HEK293 (cell line): ENCODE results near the gene CENPA.
A peak's percentile ranks its signal among the peaks of the same experiment; 100 is the strongest.

Experiments
- CTCF ChIA-PET: fragments of 350-600 bp; formaldehyde crosslinking; extraction: SDS; loops from one replicate; lab custom pipeline; 2021; ENCODE audit warnings: antibody characterized with exemption; lab: Yijun Ruan, JAX
- POLR2A ChIA-PET: fragments of 300-600 bp; formaldehyde crosslinking; extraction: SDS; loops from one replicate; lab custom pipeline; 2020; ENCODE audit warnings: antibody characterized with exemption, inconsistent platforms; lab: Yijun Ruan, JAX
- H3K27ac ChIP-seq: fragments of 200-500 bp; sonication (Bioruptor generic); 2 replicates; pipeline ENCODE4 v1.5.1; 2014; ENCODE audit warnings: low read depth, low read length, control low read depth, inconsistent platforms; ENCODE audit errors: extremely low read depth
- H3K36me3 ChIP-seq, 2 experiments: fragments of 200-500 bp in 1 of 2; sonication (Bioruptor generic) in 1 of 2; 1 replicate in 1 of 2; 2 replicates in 1 of 2; pipeline ENCODE4 v1.5.1; 2014 to 2017; ENCODE audit warnings: inconsistent platforms in 2 of 2, low read length in 2 of 2; ENCODE audit not compliant: control insufficient read depth in 2 of 2, insufficient read depth in 1 of 2
- H3K4me1 ChIP-seq: fragments of 200-500 bp; sonication (Bioruptor generic); 2 replicates; pipeline ENCODE4 v1.5.1; 2014; ENCODE audit warnings: mild to moderate bottlenecking, low read length, inconsistent platforms; ENCODE audit not compliant: control insufficient read depth, insufficient read depth
- H3K4me3 ChIP-seq: 2 replicates; pipeline ENCODE4 v1.5.1; 2011; ENCODE audit warnings: low read depth, mild to moderate bottlenecking, control low read depth, low read length, moderate library complexity
- H3K9me3 ChIP-seq: fragments of 200-500 bp; sonication (Bioruptor generic); 2 replicates; pipeline ENCODE4 v1.5.1; 2014; ENCODE audit warnings: low read depth, low read length, inconsistent platforms; ENCODE audit not compliant: control insufficient read depth, insufficient read depth
- FEZF1 ChIP-seq: fragments of 450-650 bp; formaldehyde crosslinking; IDR thresholded peaks from 2 replicates; pipeline ENCODE4 v1.5.1; 2016; ENCODE audit warnings: missing biosample characterization, missing genetic modification characterization
- PBX3 ChIP-seq: sonication (generic); formaldehyde crosslinking; IDR thresholded peaks from 2 replicates; pipeline ENCODE4 v1.8.1; 2022; ENCODE audit warnings: mild to moderate bottlenecking, moderate library complexity, missing genetic modification reagents
- SCRT1 ChIP-seq: fragments of 450-650 bp; formaldehyde crosslinking; IDR thresholded peaks from 2 replicates; pipeline ENCODE4 v1.5.1; 2016; ENCODE audit warnings: missing biosample characterization, missing genetic modification characterization, borderline replicate concordance
- SP7 ChIP-seq: fragments of 450-650 bp; formaldehyde crosslinking; IDR thresholded peaks from 2 replicates; pipeline ENCODE4 v1.5.1; 2016; ENCODE audit warnings: missing biosample characterization, missing genetic modification characterization
- ZBTB10 ChIP-seq: fragments of 450-650 bp; formaldehyde crosslinking; IDR thresholded peaks from 2 replicates; pipeline ENCODE4 v1.5.1; 2016; ENCODE audit warnings: missing biosample characterization, missing genetic modification characterization
- ZNF169 ChIP-seq: fragments of 450-650 bp; formaldehyde crosslinking; IDR thresholded peaks from 2 replicates; pipeline ENCODE4 v1.5.1; 2016; ENCODE audit warnings: missing biosample characterization, missing genetic modification characterization
- ZNF24 ChIP-seq: fragments of 450-650 bp; formaldehyde crosslinking; IDR thresholded peaks from 2 replicates; pipeline ENCODE4 v1.5.1; 2016; ENCODE audit warnings: missing biosample characterization, missing genetic modification characterization
- ZNF248 ChIP-seq: fragments of 450-650 bp; formaldehyde crosslinking; IDR thresholded peaks from 2 replicates; pipeline ENCODE4 v1.5.1; 2017; ENCODE audit warnings: missing biosample characterization, missing genetic modification characterization
- ZNF280D ChIP-seq: fragments of 450-650 bp; formaldehyde crosslinking; IDR thresholded peaks from 2 replicates; pipeline ENCODE4 v1.5.1; 2016; ENCODE audit warnings: missing biosample characterization, missing genetic modification characterization
- ZNF292 ChIP-seq: fragments of 450-650 bp; formaldehyde crosslinking; IDR thresholded peaks from 2 replicates; pipeline ENCODE4 v1.5.1; 2016; ENCODE audit warnings: low read depth, missing biosample characterization, missing genetic modification characterization, borderline replicate concordance
- ZNF302 ChIP-seq: fragments of 450-650 bp; formaldehyde crosslinking; IDR thresholded peaks from 2 replicates; pipeline ENCODE4 v1.5.1; 2016; ENCODE audit warnings: missing biosample characterization, missing genetic modification characterization, low read depth
- ZNF341 ChIP-seq: fragments of 450-650 bp; formaldehyde crosslinking; IDR thresholded peaks from 2 replicates; pipeline ENCODE4; 2016; ENCODE audit warnings: low read depth, missing biosample characterization, missing genetic modification characterization
- ZNF37A ChIP-seq: fragments of 450-650 bp; IDR thresholded peaks from 2 replicates; pipeline ENCODE4 v1.5.1; 2018; ENCODE audit warnings: missing biosample characterization, missing genetic modification characterization
- ZNF391 ChIP-seq: fragments of 450-650 bp; formaldehyde crosslinking; IDR thresholded peaks from 2 replicates; pipeline ENCODE4 v1.5.1; 2016; ENCODE audit warnings: low read depth, missing biosample characterization, missing genetic modification characterization, borderline replicate concordance
- ZNF544 ChIP-seq: fragments of 450-650 bp; formaldehyde crosslinking; IDR thresholded peaks from 2 replicates; pipeline ENCODE4 v1.5.0; 2017; ENCODE audit warnings: missing biosample characterization, missing genetic modification characterization
- ZNF600 ChIP-seq: fragments of 450-650 bp; formaldehyde crosslinking; IDR thresholded peaks from 2 replicates; pipeline ENCODE4 v1.5.1; 2016; ENCODE audit warnings: missing biosample characterization, missing genetic modification characterization
- ZNF623 ChIP-seq: fragments of 450-650 bp; formaldehyde crosslinking; IDR thresholded peaks from 2 replicates; pipeline ENCODE4 v1.5.1; 2016; ENCODE audit warnings: missing biosample characterization, missing genetic modification characterization
- ZNF664 ChIP-seq: fragments of 450-650 bp; formaldehyde crosslinking; IDR thresholded peaks from 2 replicates; pipeline ENCODE4 v1.5.1; 2016; ENCODE audit warnings: missing biosample characterization, missing genetic modification characterization
- ZNF707 ChIP-seq: fragments of 450-650 bp; formaldehyde crosslinking; IDR thresholded peaks from 2 replicates; pipeline ENCODE4 v1.5.1; 2016; ENCODE audit warnings: missing biosample characterization, missing genetic modification characterization
- ZNF785 ChIP-seq: fragments of 450-650 bp; formaldehyde crosslinking; IDR thresholded peaks from 2 replicates; pipeline ENCODE4 v1.5.1; 2016; ENCODE audit warnings: missing biosample characterization, missing genetic modification characterization
- ZSCAN4 ChIP-seq: fragments of 450-650 bp; formaldehyde crosslinking; IDR thresholded peaks from 2 replicates; pipeline ENCODE4 v1.5.1; 2017; ENCODE audit warnings: missing biosample characterization, missing genetic modification characterization

CENPA gene

GRCh38 chr2:26801796-26802195, 15.9 kb downstream of the CENPA start:
- Histone ChIP-seq H3K4me1 (no peaks in the 10 kb centered on the region), H3K36me3 (peaks cover 11 to 24% of the 10 kb centered on the region in 2 experiments), H3K4me3 (no peak overlapping the region), H3K9me3 (no peaks in the 10 kb centered on the region), H3K27ac (no peak overlapping the region)
- POLR2A ChIA-PET, result no interaction called here
- CTCF ChIA-PET, result no interaction called here
- no peak for TF ChIP-seq ZNF302 (tag by site-specific recombination)
- TF ChIP-seq ZNF37A (tag by site-specific recombination), result no peak
- no peak for TF ChIP-seq ZSCAN4
- no peak for TF ChIP-seq ZNF544 (tag by site-specific recombination)

GRCh38 chr2:26805241-26805676, 19.4 kb downstream of the CENPA start:
- H3K4me1 ChIP-seq, result no peaks in the 10 kb centered on the region
- TF ChIP-seq PBX3 (CRISPR knock-in tag) (no peak), ZBTB10 (no peak)
- CTCF ChIA-PET, result no interaction called here
- no peak overlapping the region for H3K4me3 ChIP-seq
- H3K9me3 ChIP-seq, result no peaks in the 10 kb centered on the region
- H3K36me3 ChIP-seq, result peaks cover 0 to 9% of the 10 kb centered on the region in 2 experiments; a peak in 2 of 3 replicates
- POLR2A ChIA-PET, result no interaction called here
- no peak overlapping the region for H3K27ac ChIP-seq

- Histone ChIP-seq H3K4me3 (no peak overlapping the region), H3K9me3 (no peaks in the 10 kb centered on the region), H3K4me1 (no peaks in the 10 kb centered on the region), H3K36me3 (no peaks in the 10 kb centered on the region), H3K27ac (no peak overlapping the region)
- ChIA-PET CTCF (interaction anchor here (1.3 kb wide), 1 partner anchor 37 kb away, joined by 3 read pairs; no protein-coding TSS in a partner anchor), POLR2A (no interaction called here)
- TF ChIP-seq ZNF341 (tag by site-specific recombination) (peak; percentile 63), ZNF292 (tag by site-specific recombination) (no peak)
Observed at GRCh38 chr2:26807788-26808460, 22.1 kb downstream of the CENPA start.

- no peaks in the 10 kb centered on the region for H3K9me3 ChIP-seq
- no peaks in the 10 kb centered on the region for H3K4me1 ChIP-seq
- H3K4me3 ChIP-seq, result no peak overlapping the region
- no peak overlapping the region for H3K27ac ChIP-seq
- CTCF ChIA-PET, result no interaction called here
- no peaks in the 10 kb centered on the region for H3K36me3 ChIP-seq
- POLR2A ChIA-PET, result no interaction called here
- no peak for TF ChIP-seq ZNF623 (tag by site-specific recombination)
- no peak for TF ChIP-seq SP7
- no peak for TF ChIP-seq ZNF391 (tag by site-specific recombination)
- no peak for TF ChIP-seq ZNF24 (tag by site-specific recombination)
- TF ChIP-seq ZNF248 (tag by site-specific recombination), result no peak
- no peak for TF ChIP-seq ZNF707 (tag by site-specific recombination)
- TF ChIP-seq SCRT1 (tag by site-specific recombination), result no peak
- TF ChIP-seq ZNF600 (tag by site-specific recombination), result no peak
- TF ChIP-seq ZNF785 (tag by site-specific recombination), result no peak
- TF ChIP-seq ZNF664, result no peak
- TF ChIP-seq ZNF280D (tag by site-specific recombination), result no peak
- no peak for TF ChIP-seq FEZF1 (tag by site-specific recombination)
- no peak for TF ChIP-seq ZNF169 (tag by site-specific recombination)
Observed at GRCh38 chr2:26809211-26809610, 23.4 kb downstream of the CENPA start.
